Cardiac septum (tissue), 1 donor: ENCODE results near the gene RMND5B. TPM values are rescaled to one million over a fixed set of nuclear protein-coding genes. Genes with fewer than 3 reads are reported as not detected.
"Not testable (repeated sequence)": the region's sequence is repeated elsewhere in the genome, so short reads cannot be mapped to it uniquely, and the experiment has no call there.

Experiments
- DNase-seq: peaks from one replicate; pipeline ENCODE4 v3.0.0-alpha.2; 2020; ENCODE audit warnings: low spot score
- intact Hi-C: fragments of 100-400 bp; cut with DNase I; formaldehyde crosslinking; loops from one replicate; pipeline ENCODE4 v1.14.0; 2022
- total RNA-seq: library from RNA; stranded (reverse); fragmentation: NEBNext Ultra II Directional; extraction: Animal tissue kit (Norgen Biotek cat#: 25700); gene quantifications from one replicate; pipeline ENCODE4 v1.2.1, GENCODE V29; 2021
- donor health status: DM: no; HTN: no; CAD: no.

The RMND5B gene
- total RNA-seq, 1 donor from 2014 or later, result 38.3 TPM

DNA sequence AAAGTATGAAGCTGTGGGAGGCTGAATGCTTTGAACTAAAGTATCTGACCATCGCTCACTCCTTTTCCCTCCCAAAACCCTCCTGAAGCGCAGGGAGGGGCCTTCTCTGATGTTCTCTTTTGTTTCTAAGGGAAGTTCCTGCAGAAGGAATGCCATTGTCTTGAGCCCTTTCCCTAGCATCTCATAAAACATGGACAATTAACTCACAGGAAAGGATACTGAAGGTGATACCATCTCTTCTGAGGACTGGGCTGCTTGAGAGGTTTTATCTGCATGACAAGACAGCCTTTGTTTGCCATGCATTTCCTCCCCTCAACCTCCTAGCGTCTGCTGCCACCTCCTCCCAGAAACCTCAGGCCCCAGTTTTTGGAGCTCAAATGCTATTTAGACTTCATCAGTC, 4.3 kb upstream of the RMND5B start:
- no peak for DNase-seq
- intact Hi-C loops, result no loop called here

DNA sequence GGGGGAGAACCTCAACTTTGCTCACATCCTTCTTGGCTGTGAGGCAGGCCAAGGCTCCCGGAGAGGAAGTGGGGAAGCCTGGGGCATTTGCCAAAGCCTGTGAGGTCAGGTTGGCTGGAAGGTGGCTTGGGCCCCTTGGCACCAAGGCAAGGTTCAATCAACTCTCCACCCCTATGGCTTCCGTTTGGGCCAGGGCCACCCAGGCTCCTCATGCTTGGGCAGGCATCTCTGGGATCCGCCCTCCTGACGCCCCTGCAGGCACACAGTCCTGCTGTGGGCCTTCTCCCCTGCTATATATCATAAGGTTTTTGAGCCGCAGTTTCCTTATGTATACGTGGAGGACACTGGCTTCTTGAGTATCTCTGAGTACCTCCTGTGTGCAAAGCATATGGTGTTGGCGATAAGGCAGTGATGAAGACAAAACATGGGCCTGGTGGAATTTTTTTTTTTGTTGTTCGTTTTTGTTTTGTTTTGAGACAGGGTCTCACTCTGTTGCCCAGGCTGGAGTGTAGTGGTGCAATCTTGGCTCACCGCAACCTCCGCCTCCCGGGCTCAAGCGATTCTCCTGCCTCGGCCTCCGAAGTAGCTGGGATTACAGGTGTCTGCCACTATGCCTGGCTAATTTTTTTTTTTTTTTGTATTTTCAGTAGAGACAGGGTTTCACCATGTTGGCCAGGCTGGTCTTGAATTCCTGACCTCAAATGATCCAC, 3.4 kb upstream of the RMND5B start:
- DNase-seq, intact Hi-C loops: not testable (repeated sequence)

DNA sequence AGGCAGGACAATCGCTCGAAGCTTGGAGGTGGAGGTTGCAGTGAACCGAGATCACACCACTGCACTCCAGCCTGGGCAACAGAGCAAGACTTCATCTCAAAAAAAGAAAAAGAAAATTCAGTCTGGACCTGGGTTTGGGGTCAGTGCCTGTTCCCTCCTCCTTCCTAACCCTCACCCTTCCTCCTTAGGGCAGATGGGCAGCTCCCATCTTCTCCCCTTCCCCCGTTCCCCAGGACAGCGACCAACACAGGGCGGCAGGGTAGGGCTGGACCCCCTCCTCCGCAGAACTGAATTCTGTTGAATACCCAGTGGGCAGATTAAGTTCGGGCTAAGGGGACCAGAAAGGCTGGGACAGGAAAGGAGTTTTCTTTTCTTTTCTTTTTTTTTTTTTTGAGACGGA, 1.5 kb upstream of the RMND5B start:
- intact Hi-C loops, result no loop called here
- no peak for DNase-seq

DNA sequence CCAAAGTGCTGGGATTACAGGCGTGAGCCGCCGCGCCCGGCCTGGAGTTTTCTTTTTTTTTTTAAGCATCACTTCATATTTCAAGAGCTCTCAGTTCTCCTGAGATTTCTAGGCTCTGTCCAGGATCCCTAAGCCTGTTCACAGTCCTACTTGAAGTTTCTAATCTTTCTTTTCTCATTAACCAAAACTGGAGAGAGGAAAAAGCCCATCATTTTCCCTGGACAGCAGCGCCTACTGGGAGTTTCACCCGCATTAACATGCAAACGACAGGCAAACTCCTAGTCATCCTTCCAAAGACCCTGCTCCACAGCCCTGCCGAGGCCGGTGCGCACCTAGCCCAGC, 609 bp upstream of the RMND5B start:
- intact Hi-C loops, result loop anchor here (2.0 kb wide), 1 partner anchor 25 kb away; no protein-coding TSS in a partner anchor
- DNase-seq, result not testable (repeated sequence)

DNA sequence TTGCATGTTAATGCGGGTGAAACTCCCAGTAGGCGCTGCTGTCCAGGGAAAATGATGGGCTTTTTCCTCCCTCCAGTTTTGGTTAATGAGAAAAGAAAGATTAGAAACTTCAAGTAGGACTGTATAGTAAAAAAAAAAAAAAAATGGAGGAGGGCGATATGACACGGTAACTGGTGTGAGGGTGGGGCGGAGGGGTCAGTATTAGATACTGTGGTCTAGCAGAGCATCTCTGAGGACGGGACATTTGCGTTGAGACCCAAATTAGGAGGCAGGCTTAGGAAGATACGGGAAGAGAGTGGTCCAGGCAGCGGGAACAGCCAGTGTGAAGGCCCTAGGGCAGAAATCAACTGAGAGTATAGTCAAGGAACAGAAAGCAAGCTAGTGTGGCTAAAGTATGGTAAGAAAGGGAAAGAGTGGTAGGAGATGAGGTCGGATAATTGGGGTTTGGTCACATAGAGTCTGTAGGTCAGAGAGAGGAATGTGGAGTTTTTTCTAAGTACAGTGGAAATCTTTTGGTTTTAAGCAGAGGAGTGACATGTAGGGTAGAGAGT, 707 bp downstream of the RMND5B start:
- intact Hi-C loops, result loop anchor here (2.0 kb wide), 1 partner anchor 23 kb away; no protein-coding TSS in a partner anchor
- DNase-seq, result no peak

DNA sequence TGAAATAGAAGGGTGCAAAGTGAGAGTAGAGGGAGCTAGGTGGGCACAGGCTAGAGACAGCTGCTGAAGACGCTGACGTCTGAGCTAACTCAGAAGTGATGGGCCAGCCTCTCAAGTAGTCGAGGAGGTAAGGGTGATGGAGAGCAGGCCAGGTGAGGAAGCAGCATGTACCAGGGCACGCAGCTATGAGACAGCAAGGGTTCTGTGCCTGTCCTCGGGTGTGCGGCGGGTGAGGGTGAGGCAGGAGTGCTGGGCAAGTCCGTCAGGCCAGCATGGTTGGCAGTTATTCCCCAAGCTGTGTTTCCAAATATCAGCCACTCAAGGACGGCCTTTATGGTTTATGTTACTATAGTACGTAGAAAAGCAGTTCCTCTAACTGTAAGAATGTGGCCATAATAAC, 6.2 kb downstream of the RMND5B start:
- intact Hi-C loops, result no loop called here
- no peak for DNase-seq

DNA sequence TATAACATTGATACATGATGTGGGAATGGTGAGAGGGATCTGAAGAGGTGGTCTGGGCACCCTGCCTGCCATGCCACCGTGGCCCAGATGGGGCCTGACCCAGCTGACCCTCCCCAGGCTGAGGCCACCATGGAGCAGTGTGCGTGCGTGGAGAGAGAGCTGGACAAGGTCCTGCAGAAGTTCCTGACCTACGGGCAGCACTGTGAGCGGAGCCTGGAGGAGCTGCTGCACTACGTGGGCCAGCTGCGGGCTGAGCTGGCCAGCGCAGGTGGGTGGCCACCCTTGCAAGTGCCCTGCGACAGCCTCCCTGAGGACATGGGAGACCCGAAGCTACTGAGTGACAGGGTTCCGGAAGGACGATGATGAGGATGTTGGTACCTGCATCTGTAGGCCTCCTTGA, 7.2 kb downstream of the RMND5B start:
- no peak for DNase-seq
- intact Hi-C loops, result no loop called here

DNA sequence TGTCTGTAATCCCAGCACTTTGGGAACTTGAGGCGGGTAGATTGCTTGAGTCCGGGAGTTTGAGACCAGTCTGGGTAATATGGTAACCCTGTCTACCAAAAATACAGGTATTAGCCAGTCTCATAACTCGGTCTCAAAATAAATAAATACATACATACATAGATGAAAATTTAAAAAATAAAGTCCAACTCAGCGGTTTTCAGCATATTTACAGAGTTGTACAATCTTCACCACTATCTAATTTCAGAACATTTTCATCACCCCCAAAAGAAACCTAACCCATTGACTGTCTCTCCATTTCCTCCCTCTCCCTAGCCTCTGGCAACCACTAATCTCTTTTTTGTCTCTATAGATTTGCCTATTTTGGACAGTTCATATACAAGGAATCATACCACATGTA, 10.7 kb downstream of the RMND5B start:
- intact Hi-C loops, result no loop called here
- DNase-seq, result no peak

DNA sequence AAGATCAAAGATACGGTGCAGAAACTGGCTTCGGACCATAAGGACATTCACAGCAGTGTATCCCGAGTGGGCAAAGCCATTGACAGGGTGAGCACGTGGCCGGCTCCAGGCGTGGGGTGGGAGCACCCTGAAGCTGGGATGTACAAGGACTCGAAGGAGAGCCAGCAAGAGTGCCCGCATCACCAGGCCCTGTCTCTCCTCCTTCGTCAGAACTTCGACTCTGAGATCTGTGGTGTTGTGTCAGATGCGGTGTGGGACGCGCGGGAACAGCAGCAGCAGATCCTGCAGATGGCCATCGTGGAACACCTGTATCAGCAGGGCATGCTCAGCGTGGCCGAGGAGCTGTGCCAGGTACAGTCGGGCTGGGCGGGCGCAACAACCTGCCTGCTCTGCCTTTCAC, 11.8 kb downstream of the RMND5B start:
- intact Hi-C loops, result no loop called here
- no peak for DNase-seq

DNA sequence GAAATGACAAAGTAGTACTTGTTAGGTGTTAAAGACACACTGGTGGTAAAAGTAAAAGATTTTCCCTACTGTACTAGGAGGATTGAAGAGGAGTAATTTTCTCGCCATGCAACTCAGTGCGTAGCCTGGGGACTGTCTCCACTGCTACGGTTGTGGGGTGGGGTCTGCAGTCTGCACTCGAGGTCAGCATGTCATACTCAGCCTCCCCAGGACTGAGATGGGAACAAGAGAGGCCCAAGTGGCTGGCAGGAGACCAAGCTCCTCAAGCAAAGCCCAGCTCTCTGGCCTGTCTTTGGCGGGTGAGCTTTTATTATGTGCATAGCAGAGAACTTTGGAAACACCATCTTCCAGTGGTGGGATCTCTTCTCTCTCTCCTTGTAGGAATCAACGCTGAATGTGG, 12.4 kb downstream of the RMND5B start:
- DNase-seq, result no peak

DNA sequence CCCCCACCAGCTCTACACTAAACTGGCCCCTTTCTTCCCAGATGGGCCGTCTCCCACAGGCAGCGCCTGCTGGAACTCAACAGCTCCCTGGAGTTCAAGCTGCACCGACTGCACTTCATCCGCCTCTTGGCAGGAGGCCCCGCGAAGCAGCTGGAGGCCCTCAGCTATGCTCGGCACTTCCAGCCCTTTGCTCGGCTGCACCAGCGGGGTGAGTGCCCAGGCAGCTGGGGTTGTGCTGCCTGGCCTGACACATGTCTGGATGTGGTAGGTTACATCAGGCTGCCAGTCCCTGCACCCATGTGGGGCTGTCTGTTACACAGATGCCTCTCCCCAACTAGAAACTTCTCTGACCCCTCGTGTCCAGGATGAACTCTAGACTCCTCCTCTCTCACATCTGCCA, 13.1 kb downstream of the RMND5B start:
- intact Hi-C loops, result no loop called here
- DNase-seq, result no peak

More for the DNA sequence above, 12.4 kb downstream of the RMND5B start:
- intact Hi-C loops, result no loop called here

DNA sequence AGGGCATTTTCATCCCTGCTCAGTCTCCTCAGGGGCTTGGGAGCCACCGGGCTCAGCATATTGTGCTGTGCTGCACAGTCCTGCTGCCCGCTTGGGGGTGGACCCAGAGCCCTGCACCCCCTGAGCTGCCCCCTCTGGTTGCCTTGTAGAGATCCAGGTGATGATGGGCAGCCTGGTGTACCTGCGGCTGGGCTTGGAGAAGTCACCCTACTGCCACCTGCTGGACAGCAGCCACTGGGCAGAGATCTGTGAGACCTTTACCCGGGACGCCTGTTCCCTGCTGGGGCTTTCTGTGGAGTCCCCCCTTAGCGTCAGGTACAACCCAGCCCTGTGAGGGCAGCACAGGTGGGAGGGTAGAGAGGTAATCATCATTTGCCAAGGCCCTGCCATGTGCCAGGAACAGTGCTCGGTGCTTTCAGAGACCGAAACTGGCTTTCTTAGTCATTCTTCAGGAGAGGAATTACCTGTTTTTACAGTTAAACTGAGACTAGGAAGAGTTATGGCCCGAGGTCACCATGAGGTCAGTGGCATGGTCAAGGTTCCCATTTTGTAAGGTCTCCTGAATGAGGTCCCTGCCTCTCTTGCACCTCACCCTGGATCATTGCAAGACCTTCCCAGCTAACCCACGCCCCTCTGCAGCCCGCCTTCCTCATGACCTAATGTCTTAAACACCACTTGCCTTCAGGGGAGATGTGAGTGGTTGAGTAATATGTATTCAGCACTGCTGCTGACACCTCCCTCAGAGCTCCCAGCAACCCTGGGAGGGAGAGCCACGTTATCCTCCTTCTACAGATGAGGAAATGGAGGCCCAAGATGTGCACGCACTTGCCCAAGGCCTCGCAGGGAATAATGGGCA, 15.4 kb downstream of the RMND5B start:
- intact Hi-C loops, result loop anchor here (5.0 kb wide), 2 partner anchors 34 to 69 kb away; partner anchors contain the start of gene N4BP3
- DNase-seq, result no peak

DNA sequence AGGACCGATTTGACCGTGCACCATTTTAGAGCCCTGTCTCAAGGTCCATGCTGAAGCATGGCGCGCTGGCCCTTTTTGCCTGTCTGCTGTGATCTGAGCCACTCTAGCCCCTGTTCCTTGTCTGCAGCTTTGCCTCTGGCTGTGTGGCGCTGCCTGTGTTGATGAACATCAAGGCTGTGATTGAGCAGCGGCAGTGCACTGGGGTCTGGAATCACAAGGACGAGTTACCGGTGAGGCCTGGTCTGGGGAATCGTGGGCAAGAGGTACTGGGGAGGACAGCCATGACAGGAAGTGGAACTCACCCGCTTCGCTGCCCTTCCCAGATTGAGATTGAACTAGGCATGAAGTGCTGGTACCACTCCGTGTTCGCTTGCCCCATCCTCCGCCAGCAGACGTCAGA, 16.6 kb downstream of the RMND5B start:
- no peak for DNase-seq
- intact Hi-C loops, result loop anchor here (5.0 kb wide), 2 partner anchors 35 to 70 kb away; partner anchors contain the start of gene N4BP3

DNA sequence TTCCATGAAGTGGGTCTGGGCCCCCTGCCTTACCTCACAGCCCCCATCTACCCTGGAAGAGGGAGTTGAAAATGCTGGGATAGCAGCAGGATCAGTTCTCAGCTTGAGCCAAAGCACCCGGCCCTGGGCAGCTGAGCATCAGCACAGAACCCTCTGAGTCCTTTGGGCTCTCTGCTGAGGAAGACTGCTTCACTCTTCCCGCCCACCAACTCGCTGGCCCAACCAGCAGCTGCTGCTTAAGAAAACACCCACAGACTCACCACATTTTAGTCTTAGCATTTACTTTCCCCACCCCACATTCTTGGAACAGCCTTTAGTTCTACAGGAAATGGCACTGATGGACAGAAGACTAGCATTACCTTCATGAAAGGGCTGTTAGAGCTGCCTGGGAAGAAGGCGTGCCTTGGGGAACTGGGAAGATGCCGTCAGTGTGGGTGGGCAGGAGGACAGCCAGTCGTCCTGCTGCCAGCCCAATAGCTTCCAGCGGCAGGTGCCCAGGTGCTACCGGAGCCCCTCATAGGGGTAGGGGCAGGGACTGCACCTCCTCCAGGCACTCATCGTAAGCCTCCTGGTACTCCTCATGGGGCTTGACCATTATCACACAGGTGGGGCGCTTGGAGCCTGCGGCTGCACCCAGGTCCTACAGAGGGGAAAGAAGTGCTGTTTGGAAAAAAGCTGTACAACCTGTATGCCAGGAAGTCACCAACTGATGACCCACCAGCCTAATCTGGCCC, 18.6 kb downstream of the RMND5B start:
- DNase-seq, result no peak
- intact Hi-C loops, result loop anchor here (5.0 kb wide), 2 partner anchors 37 to 72 kb away; partner anchors contain the start of gene N4BP3

DNA sequence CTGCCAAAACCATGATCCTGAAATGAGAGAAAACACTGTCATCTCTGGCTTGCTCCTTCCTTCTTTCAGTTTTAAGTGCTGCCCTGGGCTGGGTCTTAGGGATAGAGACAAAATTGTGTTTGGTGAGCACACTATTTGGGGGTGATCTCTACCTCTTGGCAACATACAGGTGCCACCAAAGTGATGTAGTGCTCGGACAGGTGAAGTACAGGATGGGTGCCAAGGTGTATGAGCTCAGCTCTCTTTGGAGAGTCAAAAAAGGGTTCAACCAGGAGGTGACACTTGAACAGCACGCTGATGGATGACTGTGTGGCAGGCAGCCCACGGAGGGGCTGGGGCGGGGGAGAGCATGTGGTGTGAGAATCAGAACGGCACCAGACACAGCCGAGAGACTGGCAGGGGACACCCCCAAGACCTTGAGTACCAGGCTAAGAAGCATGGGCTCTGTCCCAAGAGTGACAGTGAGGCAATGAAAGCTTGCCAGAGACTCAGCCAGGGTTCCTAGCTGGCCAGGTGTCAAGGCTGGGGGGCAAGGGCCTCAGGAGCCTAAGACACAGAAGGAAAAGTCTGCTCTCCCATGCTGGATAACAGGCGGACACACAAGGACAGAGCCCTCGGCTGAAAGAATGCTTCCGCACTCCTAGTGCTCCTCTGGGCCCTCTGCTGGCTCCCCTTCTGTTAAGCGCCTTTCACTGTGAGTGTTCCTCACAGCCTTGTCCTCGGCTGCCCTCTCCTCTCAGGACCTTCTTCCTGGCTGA, 20.3 kb downstream of the RMND5B start:
- no peak for DNase-seq
- intact Hi-C loops, result no loop called here

DNA sequence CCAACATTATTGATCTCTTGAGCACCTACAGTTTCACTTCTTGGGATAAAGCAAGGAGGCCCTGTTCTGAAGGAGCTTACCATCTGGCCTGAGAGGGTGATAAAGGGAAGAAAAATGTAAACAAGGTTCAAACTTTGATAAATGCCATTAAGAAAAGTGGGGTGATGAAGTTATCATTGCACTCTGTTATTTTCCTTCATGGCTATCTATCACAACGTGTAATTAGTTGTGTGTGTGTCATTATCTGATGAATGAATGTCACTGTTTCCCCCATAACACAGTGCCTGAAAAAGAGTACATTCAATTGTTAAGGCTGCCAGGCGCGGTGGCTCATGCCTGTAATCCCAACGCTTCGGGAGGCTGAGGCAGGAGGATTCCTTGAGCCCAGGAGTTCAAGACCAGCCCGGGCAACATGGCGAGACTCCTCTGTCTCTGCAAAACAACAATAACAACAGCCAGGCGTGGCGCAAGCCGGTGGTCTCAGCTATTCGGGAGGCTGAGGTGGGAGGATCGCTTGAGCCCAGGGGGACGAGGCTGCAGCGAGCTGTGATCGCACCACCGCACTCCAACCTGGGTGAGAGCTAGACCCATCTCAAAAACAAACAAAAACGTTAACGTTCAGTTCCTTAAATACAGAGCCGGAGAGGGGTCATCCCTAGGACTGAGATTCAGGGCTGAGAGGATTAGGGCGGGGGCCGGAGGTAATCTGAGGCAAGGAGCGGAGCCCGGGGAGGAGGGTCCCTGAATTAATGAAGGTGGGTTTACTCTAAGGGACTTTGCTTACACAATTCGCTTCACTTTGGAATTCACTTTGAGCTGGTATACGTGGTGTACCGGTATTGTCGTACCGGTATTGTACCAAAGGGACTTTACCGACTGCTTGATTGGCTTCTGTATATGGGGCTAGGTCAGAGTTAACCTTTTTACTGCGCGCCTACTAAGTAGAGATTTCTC, 22.0 kb downstream of the RMND5B start:
- intact Hi-C loops, result loop anchor here (2.0 kb wide), 1 partner anchor 52 kb away; the partner anchor contains the start of gene HNRNPAB
- DNase-seq, result no peak

DNA sequence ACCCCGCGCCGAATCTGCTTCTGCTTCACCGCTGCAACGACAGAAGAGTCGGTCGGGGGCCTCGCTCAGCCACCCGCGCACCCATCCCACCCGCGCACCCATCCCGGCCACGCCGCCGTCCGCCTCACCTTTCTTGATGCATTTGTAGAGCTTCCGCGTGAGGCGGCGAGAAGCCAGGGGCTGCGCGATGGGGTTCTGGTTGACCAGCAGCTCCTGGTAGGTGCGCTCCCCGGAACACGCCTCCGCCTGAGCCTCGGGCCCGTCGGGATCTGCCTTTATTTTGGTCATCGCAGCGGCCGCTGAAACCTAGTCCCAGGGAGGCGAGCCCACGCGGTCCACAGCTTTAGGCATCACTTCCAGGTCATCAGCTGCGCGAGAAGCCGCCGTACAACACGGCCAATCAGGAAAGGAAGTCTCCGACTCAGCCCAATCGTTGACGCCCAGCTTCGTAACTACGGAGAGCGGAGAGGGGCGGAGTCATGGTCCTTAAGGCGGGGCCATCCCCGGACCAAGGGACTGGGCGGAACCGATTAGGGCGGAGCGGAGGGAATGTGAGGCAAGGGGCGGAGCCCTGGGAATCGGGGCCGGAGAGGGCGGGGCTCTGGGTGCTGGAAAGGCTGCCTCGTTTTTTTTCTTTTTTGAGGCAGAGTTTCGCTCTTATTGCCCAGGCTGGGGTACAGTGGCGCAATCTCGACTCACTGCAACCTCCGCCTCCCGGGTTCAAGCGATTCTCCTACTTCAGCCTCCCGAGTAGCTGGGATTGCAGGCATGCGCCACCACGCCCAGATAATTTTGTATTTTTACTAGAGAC, 22.9 kb downstream of the RMND5B start, which contains the start of gene NHP2:
TSS of gene NHP2 (minus strand) at position 356 of the 811 bp plus-strand sequence. CDS start at position 288, 68 bp downstream.
- DNase-seq, result peak; percentile 100

More for the DNA sequence above, 22.9 kb downstream of the RMND5B start, which contains the start of gene NHP2:
- intact Hi-C loops, result loop anchor here (2.0 kb wide), 2 partner anchors 23 to 51 kb away; partner anchors contain the start of genes HNRNPAB and RMND5B
